Spleen (tissue), 7 donors: ENCODE results near the gene NECAB2.

Experiments used
- POLR2AphosphoS5 ChIP-seq, 3 donors: sonication (generic); formaldehyde crosslinking; IDR thresholded peaks; one replicate each; pipeline ENCODE4 v1.5.1; 2017; ENCODE audit warnings: antibody characterized with exemption in 3 of 3
- TF ChIP-seq, protein P1 (sequence below), 11 experiments: fragments of 200-600 bp in 7 of 11; fragments of 450-650 bp in 4 of 11; sonication (generic) in 4 of 11; IDR thresholded peaks in 8 of 11; conservative IDR thresholded peaks in 3 of 11; 1 replicate in 7 of 11; 2 replicates in 4 of 11; pipeline versions ENCODE4 v1.4.0 to v1.8.0; 2016 to 2021; ENCODE audit warnings: antibody characterized with exemption in 11 of 11, inconsistent platforms in 4 of 11, mild to moderate bottlenecking in 1 of 11
- donor health status: DM: no; HTN: no; CAD: no; lungs with moderate emphysema.
- donor health status: DM: no; HTN: no; CAD: no.
- donor health status: DM: no; HTN: no; CAD: no.

DNA sequence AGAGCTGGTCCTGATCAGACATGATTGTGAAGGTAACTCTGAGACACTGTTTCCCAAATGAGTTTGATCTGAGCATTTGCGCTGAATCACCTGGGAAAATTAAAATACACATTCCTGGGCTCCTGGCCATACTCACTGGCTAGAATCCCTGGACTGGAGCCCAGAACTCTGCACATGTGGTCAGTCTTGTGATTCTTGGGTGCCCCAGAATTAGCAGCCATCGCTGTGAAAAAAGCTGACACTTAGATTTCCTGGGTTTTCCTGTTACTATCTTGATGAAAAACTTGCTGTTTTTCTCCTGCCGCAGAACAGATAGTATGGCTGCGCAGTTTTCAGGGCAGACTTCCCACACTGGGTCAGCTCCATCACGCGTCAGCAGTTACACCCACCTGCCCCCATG, 24.6 kb downstream of the NECAB2 start:
- TF ChIP-seq, protein P1, sequence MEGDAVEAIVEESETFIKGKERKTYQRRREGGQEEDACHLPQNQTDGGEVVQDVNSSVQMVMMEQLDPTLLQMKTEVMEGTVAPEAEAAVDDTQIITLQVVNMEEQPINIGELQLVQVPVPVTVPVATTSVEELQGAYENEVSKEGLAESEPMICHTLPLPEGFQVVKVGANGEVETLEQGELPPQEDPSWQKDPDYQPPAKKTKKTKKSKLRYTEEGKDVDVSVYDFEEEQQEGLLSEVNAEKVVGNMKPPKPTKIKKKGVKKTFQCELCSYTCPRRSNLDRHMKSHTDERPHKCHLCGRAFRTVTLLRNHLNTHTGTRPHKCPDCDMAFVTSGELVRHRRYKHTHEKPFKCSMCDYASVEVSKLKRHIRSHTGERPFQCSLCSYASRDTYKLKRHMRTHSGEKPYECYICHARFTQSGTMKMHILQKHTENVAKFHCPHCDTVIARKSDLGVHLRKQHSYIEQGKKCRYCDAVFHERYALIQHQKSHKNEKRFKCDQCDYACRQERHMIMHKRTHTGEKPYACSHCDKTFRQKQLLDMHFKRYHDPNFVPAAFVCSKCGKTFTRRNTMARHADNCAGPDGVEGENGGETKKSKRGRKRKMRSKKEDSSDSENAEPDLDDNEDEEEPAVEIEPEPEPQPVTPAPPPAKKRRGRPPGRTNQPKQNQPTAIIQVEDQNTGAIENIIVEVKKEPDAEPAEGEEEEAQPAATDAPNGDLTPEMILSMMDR (IDR thresholded peaks at IDR 0.05 in 8 of 11, conservative IDR thresholded peaks at IDR 0.05 in 3 of 11) = no peak
- no peak for TF ChIP-seq POLR2AphosphoS5 (IDR thresholded peaks at IDR 0.05)
